ENCODE results near the gene KDM5A. TPM values are rescaled to one million over a fixed set of nuclear protein-coding genes. Genes with fewer than 3 reads are reported as not detected.

Gene KDM5A
- total RNA-seq, 1 donor from 2014 or later, result 76.7 TPM

GRCh38 chr12:286531-287300 lies 102.4 kb downstream of the KDM5A start:
- no peak for DNase-seq (ENCODE audit: extremely low spot score, unreplicated experiment)
- no peak overlapping the region for H3K4me3 Mint-ChIP-seq
- no peak overlapping the region for H3K27ac Mint-ChIP-seq
- no peak for TF ChIP-seq CTCF (conservative IDR thresholded peaks at IDR 0.05)
- no peaks in the 10 kb centered on the region for H3K9me3 Mint-ChIP-seq
- H3K4me1 Mint-ChIP-seq (ENCODE audit: unreplicated experiment), result no peaks in the 10 kb centered on the region
- peaks cover 50% of the 10 kb centered on the region for H3K36me3 Mint-ChIP-seq
- H3K27me3 Mint-ChIP-seq, result no peaks in the 10 kb centered on the region

- H3K27me3 Mint-ChIP-seq, result no peaks in the 10 kb centered on the region
Measured at GRCh38 chr12:278046-278445, 111.1 kb downstream of the KDM5A start.

GRCh38 chr12:275812-276211 lies 113.3 kb downstream of the KDM5A start:
- Mint-ChIP-seq H3K36me3 (peaks cover 47% of the 10 kb centered on the region), H3K27ac (no peak overlapping the region), H3K4me3 (no peak overlapping the region), H3K27me3 (no peaks in the 10 kb centered on the region), H3K9me3 (no peaks in the 10 kb centered on the region), H3K4me1 (ENCODE audit: unreplicated experiment) (no peaks in the 10 kb centered on the region)
- no peak for DNase-seq (ENCODE audit: extremely low spot score, unreplicated experiment)
- no peak for TF ChIP-seq CTCF (conservative IDR thresholded peaks at IDR 0.05)

More at GRCh38 chr12:278046-278445, 111.1 kb downstream of the KDM5A start:
- no peak for DNase-seq (ENCODE audit: extremely low spot score, unreplicated experiment)
- no peak overlapping the region for H3K27ac Mint-ChIP-seq
- peaks cover 57% of the 10 kb centered on the region for H3K36me3 Mint-ChIP-seq
- H3K4me3 Mint-ChIP-seq, result no peak overlapping the region
- TF ChIP-seq CTCF (conservative IDR thresholded peaks at IDR 0.05), result no peak
- no peaks in the 10 kb centered on the region for H3K4me1 Mint-ChIP-seq (ENCODE audit: unreplicated experiment)
- no peaks in the 10 kb centered on the region for H3K9me3 Mint-ChIP-seq

GRCh38 chr12:273382-273781 lies 115.7 kb downstream of the KDM5A start:
- Mint-ChIP-seq H3K9me3 (no peaks in the 10 kb centered on the region), H3K4me3 (no peak overlapping the region), H3K4me1 (ENCODE audit: unreplicated experiment) (no peaks in the 10 kb centered on the region), H3K27me3 (peaks cover 2% of the 10 kb centered on the region), H3K36me3 (peaks cover 25% of the 10 kb centered on the region), H3K27ac (no peak overlapping the region)
- no peak for DNase-seq (ENCODE audit: extremely low spot score, unreplicated experiment)
- no peak for TF ChIP-seq CTCF (conservative IDR thresholded peaks at IDR 0.05)

- H3K27ac Mint-ChIP-seq, result no peak overlapping the region
- no peaks in the 10 kb centered on the region for H3K9me3 Mint-ChIP-seq
- peaks cover 4% of the 10 kb centered on the region for H3K4me1 Mint-ChIP-seq (ENCODE audit: unreplicated experiment)
- peaks cover 20% of the 10 kb centered on the region for H3K36me3 Mint-ChIP-seq
- no peak for DNase-seq (ENCODE audit: extremely low spot score, unreplicated experiment)
- no peak for TF ChIP-seq CTCF (conservative IDR thresholded peaks at IDR 0.05)
- peaks cover 2% of the 10 kb centered on the region for H3K27me3 Mint-ChIP-seq
- H3K4me3 Mint-ChIP-seq, result no peak overlapping the region
Measured at GRCh38 chr12:272942-273341, 116.2 kb downstream of the KDM5A start.
